Measurements from ENCODE around the gene FAR2.

GRCh38 chr12:29148911-29149690 is at the start of gene FAR2:
- TF ChIP-seq CTCF (IDR thresholded peaks at IDR 0.05; ENCODE audit: low read length) (no peak), EZH2 (IDR thresholded peaks at IDR 0.05; ENCODE audit: borderline replicate concordance, low read length) (no peak)
